OCI-LY3 (cell line): ENCODE results near the gene PBX3.

Experiments used
- EZH2phosphoT487 ChIP-seq: fragments of 200-600 bp; shearing (Covaris generic); IDR thresholded peaks from 2 replicates; pipeline ENCODE4 v1.6.1; 2018; ENCODE audit warnings: antibody characterized with exemption, mixed run types, low read depth
- TF ChIP-seq, protein P1 (sequence below): fragments of 200-600, 300-600 bp; sonication (generic); IDR thresholded peaks from 2 replicates; pipeline ENCODE4 v1.5.1; 2014; ENCODE audit warnings: antibody characterized with exemption, low read length, low read depth

DNA sequence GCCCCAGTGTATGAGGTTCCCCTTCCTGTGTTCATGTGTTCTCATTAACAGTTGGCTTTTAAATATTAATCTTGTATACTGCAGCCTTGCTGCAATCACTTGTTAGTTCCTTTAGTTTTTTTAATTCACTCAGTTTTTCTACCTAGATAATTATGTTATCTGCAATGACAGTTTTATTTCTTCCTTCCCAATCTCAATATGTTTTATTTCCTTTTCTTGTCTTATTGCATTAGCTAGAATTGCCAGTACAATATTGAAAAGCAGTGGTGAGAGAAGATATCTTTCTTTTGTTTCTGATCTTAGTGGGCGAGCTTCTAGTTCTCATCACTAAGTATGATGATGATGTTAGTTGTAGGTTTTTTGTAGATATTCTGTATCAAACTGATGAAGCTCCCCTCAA is 232.2 kb downstream of the PBX3 start:
- TF ChIP-seq, protein P1, sequence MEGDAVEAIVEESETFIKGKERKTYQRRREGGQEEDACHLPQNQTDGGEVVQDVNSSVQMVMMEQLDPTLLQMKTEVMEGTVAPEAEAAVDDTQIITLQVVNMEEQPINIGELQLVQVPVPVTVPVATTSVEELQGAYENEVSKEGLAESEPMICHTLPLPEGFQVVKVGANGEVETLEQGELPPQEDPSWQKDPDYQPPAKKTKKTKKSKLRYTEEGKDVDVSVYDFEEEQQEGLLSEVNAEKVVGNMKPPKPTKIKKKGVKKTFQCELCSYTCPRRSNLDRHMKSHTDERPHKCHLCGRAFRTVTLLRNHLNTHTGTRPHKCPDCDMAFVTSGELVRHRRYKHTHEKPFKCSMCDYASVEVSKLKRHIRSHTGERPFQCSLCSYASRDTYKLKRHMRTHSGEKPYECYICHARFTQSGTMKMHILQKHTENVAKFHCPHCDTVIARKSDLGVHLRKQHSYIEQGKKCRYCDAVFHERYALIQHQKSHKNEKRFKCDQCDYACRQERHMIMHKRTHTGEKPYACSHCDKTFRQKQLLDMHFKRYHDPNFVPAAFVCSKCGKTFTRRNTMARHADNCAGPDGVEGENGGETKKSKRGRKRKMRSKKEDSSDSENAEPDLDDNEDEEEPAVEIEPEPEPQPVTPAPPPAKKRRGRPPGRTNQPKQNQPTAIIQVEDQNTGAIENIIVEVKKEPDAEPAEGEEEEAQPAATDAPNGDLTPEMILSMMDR, result no peak
- no peak for TF ChIP-seq EZH2phosphoT487
